GM19463 (cell line): ENCODE measurements around the gene SMARCB1.

Experiments used
- ATAC-seq: cut with Tn5 transposase; IDR thresholded peaks from one replicate; pipeline ENCODE4 v1.9.1; 2021; ENCODE audit warnings: mild to moderate bottlenecking, moderate library complexity; ENCODE audit not compliant: unreplicated experiment

SMARCB1 gene

DNA sequence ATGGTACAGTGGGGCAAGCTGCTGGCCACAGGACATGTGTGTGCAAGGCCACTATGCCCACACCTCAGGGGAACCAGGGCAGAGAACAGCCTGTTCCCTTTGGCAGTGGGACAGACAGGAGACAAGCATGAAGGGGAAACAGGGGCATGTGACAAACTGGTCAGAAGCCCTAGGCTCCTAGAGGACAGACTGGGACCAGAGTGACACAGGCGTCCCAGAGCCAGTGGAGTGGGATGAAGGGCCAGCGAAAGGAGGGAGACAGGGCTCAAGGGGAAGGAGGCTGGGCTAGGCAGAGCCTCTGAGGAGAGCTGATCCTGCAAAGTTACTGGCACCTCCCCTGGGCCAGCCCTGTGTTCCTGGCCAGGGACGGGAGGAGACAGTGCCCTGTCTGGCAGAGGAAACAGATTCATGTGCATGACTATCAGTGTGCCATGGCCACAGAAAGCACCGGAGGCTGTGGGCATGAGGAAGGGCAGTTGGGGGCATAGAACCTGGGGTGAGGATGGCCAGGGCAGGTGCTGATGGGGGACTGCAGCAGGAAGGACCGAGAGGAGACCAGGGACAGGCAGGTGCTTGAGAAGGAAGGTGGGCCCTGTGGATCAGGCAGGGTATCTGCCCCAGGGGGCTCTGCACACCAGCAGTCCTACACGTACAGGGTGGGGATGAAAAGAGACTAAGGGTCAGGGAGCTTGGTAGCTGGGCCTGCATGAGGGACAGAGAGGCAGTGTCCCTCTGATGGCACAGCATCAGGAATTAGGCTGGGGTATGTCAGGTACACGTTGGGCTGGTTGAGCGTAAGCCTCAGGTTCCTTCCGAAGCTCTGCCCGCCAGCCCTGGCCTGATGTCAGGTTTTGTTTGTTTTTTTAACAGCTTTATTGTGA, 42.3 kb downstream of the SMARCB1 start:
- ATAC-seq, result no peak

- no peak for ATAC-seq
These were observed 43.1 kb downstream of the SMARCB1 start for GRCh38 chr22:23829845-23830372.

DNA sequence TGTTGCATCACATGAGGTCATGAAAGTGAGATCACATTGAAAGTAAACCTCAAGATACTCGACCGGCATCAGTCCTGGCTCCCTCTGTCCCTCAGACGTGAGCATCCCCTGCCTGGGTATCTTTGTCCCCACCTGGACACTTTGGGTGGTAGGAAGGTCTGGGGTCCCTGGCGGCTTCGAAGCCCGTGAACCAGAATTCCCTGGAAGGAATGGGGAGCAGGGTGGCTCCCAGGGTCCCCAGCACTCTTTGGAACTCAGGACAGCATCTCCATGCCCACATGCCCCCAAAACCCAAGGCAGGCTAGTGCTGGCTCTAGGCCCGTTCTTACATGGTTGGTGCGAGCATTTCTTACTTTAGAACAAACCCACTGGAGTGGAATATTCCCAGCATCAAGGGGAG, 44.5 kb downstream of the SMARCB1 start:
- no peak for ATAC-seq

GRCh38 chr22:23831781-23832180, 45.0 kb downstream of the SMARCB1 start:
- ATAC-seq, result no peak

DNA sequence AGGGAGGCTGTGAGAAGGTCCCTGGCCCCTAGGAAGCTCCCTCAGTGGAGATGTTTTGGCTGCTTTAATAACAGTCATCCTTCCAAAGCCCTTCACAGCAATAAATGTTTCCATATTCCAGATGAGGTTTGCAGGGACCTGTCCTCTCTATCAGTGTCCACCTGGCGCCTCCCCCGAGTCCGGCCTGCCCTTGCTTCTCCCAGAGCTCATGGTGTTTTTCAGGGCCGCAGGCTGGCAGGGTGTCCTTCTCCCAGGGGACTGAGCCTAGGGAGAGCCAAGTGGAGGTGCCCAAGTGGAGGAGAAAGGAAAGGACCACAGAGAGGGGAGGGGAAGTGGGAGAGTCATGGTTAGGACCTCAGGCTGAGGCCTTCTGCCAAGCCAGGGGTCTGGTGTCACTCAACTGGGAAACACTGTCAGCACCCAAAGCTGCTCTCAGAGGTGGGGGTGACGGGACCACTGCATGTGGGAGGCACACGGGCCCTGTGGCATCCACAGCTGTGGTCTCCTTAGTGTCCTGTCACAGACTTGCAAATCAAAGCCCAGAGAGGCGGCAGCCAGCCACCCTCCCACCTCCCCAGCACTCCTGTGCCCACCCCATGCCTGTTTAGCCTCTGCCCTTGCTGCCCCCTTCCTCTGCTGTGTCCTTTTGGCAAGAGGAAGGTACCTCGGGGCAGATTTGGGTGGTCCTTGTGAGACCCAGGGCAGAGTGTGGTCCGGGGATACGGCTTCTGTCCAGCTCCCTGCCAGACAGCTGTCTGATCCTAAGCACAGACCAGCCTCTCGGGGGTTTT, 45.7 kb downstream of the SMARCB1 start:
- no peak for ATAC-seq

DNA sequence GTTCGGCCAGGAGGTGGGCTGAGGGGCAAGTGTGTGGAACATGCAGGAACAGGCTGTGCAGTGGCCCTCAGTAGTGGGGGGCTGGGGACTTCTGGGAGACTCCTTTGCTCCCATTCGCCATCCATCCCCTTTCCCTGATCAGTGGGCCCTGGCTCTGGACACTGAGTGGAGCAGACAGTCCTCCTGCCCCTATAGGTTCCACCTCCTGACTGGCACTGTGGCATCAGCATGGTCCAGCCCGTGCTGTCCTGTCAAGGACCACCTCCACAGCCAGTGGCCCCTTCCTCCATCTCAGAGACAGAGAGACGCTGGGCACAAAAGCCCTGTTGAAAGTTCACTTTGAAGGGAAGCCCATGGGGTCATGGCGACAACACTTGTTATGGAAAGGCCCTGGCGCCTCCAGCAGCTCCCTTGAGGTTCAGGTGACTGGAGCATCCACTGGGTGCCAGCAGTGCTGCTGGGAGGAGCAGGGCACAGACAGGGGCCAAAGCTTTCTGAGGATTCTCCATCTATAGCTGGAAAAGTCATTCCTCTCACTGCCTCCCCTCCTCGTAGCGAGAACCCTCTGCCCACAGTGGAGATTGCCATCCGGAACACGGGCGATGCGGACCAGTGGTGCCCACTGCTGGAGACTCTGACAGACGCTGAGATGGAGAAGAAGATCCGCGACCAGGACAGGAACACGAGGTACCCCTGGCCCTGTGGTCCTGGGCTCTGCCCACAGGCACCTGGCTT, 46.4 kb downstream of the SMARCB1 start:
- ATAC-seq, result no peak

DNA sequence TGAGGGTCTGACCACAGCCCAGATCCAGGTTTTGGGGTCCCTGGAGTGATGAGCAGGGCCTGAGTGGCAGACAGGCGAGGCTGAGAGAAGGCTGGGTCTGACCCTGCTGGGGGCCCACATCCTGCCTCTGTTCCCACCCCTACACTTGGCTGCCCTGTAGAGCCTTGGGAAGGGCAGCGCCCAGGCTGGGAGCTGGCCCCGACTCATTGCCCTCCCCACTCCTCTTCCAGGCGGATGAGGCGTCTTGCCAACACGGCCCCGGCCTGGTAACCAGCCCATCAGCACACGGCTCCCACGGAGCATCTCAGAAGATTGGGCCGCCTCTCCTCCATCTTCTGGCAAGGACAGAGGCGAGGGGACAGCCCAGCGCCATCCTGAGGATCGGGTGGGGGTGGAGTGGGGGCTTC, 47.1 kb downstream of the SMARCB1 start:
- ATAC-seq, result no peak

GRCh38 chr22:23834406-23834792, 47.6 kb downstream of the SMARCB1 start:
- no peak for ATAC-seq

DNA sequence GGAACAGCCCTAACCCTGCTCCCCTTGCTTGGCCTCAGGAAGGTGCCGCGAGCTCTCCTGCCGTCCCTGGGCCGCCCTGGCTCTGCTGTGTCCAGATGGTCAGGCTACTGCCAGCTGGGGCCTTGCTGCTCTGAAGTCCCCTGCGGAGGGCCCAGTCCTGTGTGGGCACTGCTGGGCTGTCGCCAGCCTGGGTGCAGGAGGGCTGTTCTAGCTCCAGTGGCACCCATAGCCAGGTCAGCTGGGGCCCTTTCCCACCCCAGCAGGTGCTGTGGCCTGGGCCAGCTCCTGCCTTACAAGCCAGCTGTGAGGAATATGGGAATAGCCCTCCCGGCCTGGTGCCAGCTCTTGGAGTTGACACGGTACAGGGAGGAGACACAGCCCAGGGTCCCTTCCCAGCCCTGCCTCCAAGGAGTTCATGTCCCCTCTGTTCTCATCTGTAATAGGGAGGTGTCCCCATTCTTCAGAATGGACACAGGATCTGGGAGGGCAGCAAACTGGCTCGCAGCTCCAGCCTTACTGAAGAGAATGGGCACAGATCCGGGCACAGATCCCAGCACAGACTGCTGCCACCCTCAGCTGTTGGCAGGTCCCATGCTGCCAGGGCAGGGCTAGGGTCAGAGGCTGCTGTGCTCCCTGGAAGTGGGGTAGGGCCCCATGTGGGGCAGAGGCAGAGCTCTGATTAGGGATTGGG, 48.2 kb downstream of the SMARCB1 start:
- no peak for ATAC-seq

- ATAC-seq, result no peak
These were observed 48.8 kb downstream of the SMARCB1 start for GRCh38 chr22:23835484-23836144.

DNA sequence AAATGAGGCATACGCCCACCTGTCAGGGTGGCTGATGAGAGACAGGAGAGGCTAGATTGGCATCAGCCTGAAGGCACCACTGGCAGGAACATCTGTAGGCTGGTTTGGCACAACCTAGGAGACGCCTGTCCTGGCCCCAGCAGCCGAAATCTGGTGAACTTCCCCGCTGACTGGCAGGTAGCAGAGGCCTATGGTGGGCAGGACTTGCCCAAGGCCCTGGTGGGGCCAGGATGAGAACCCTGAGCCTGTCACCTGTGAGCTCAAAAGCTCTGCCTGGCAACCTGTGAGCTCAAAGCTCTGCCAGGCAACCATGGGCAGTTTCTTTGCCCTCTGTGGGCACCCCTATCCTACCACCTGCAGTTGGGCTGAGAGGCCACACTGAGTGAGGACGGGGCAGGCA, 49.5 kb downstream of the SMARCB1 start:
- ATAC-seq, result no peak

GRCh38 chr22:23836692-23837495, 50.1 kb downstream of the SMARCB1 start:
- no peak for ATAC-seq

DNA sequence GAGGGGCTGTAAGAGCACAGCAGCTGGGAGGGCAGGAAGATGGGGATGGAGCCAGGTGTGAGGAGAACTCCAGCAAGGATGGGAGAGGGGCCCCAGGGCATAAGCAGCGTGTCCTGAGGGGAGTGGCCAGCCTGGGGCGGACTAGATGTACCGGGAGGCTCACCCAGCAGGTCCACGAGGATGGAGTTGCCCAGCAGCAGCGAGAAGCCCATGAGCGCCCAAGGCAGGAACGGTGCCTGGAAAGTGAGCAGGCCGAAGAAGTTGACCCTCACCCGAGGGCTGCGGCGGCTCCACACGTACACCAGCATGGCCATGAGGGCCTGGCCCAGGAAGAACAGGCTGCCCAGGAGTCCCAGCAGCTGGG, 50.7 kb downstream of the SMARCB1 start:
- ATAC-seq, result no peak

- ATAC-seq, result no peak
These were observed 51.3 kb downstream of the SMARCB1 start for GRCh38 chr22:23837911-23838680.

DNA sequence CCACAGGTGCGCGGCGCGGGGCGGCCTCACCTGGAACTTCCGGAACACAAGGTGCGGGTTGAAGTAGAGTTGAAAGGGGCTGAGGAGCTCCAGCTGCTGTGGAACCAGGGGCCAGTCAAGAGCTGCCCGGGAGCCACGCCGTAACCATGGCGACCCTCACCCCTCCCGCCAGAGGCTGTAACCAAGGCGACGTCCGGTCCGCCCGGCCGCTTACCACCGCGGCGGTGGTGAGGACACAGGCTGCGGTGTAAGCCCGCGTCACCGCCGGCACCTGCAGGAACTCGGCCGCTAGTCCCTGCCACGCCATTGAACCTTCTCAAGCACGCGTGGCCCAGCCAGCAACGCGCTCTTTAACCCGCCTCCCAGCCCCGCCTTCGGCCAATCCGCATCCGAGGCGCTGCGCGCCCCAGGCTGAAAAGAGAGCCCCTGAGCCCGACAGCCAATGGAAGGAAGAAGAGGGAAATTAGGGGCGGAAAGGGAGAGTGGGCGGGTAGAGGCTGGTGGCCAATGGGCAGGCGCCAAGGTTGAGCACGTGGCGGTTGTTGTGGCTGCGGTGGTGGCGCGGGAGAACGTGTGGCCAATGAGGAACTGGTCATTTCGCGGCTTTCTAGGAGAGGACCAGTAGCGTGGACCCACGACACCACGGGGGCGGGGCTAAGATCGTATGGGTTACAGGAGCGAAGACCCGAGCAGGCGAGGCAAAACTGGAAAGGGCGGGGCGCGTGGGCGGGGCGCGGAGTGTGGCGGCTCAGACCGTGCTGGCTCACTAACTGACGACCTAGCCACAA, 52.1 kb downstream of the SMARCB1 start, which contains the start of gene DERL3:
DERL3 (minus strand) TSS at position 326 of the 788 bp plus-strand sequence; CDS start at position 307, 19 bp downstream.
- ATAC-seq, result peak; percentile 89

GRCh38 chr22:23840026-23840425, 53.3 kb downstream of the SMARCB1 start:
- no peak for ATAC-seq

DNA sequence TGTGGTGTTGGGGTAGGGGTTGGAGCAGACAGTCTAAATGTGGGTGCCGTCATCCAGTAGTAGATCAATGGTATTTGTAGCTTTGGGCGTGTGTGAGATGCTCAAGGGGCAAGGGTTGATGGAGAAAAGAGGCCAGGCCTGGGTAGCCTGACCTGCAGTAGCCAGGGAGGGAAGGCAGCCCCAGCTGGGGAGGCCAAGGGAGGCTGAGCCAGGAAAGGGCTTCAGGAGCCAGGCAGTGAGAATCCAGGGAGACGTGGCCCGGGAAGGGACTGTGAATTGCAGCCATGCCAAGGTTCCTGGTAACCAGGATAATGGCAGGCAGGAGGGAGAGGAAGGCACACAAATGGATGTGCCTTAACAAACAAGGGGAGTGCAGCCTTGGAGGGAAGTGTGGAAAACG, 54.5 kb downstream of the SMARCB1 start:
- ATAC-seq, result no peak
